ENCODE results near the gene SPOCK1. TPM values are rescaled to one million over a fixed set of nuclear protein-coding genes. Genes with fewer than 3 reads are reported as not detected.

The SPOCK1 gene
- total RNA-seq, 2 donors from 2014 or later: not detected

GRCh38 chr5:137335493-137335892 is 163.6 kb downstream of the SPOCK1 start:
- ATAC-seq (replicated peaks in 1 of 2) (no peak), DNase-seq (no peak)
- Mint-ChIP-seq H3K9me3 (no peaks in the 10 kb centered on the region), H3K4me3 (no peak overlapping the region), H3K4me1 (ENCODE audit: low read depth) (no peaks in the 10 kb centered on the region), H3K27me3 (ENCODE audit: low read depth) (no peaks in the 10 kb centered on the region), H3K27ac (no peak overlapping the region), H3K36me3 (ENCODE audit: insufficient read depth in 2 of 2) (no peaks in the 10 kb centered on the region)

- H3K27me3 Mint-ChIP-seq (ENCODE audit: low read depth): no peaks in the 10 kb centered on the region
- no peak overlapping the region for H3K4me3 Mint-ChIP-seq
- DNase-seq (no peak), ATAC-seq (replicated peaks in 1 of 2) (no peak)
- H3K36me3 Mint-ChIP-seq (ENCODE audit: insufficient read depth in 2 of 2): no peaks in the 10 kb centered on the region
- no peaks in the 10 kb centered on the region for H3K9me3 Mint-ChIP-seq
- H3K4me1 Mint-ChIP-seq (ENCODE audit: low read depth): no peaks in the 10 kb centered on the region
- no peak overlapping the region for H3K27ac Mint-ChIP-seq
These were observed 165.2 kb downstream of the SPOCK1 start for GRCh38 chr5:137333928-137334327.

- no peaks in the 10 kb centered on the region for H3K27me3 Mint-ChIP-seq (ENCODE audit: low read depth)
- no peaks in the 10 kb centered on the region for H3K4me1 Mint-ChIP-seq (ENCODE audit: low read depth)
- no peak for ATAC-seq (replicated peaks in 1 of 2)
- H3K9me3 Mint-ChIP-seq: no peaks in the 10 kb centered on the region
- no peak overlapping the region for H3K4me3 Mint-ChIP-seq
- DNase-seq: no peak
- no peaks in the 10 kb centered on the region for H3K36me3 Mint-ChIP-seq (ENCODE audit: insufficient read depth in 2 of 2)
- no peak overlapping the region for H3K27ac Mint-ChIP-seq
These were observed 165.7 kb downstream of the SPOCK1 start for GRCh38 chr5:137333475-137333874.

- no peaks in the 10 kb centered on the region for H3K27me3 Mint-ChIP-seq (ENCODE audit: low read depth)
- no peaks in the 10 kb centered on the region for H3K4me1 Mint-ChIP-seq (ENCODE audit: low read depth)
- DNase-seq (no peak), ATAC-seq (replicated peaks in 1 of 2) (no peak)
- H3K27ac Mint-ChIP-seq: no peak overlapping the region
- H3K4me3 Mint-ChIP-seq: no peak overlapping the region
- no peaks in the 10 kb centered on the region for H3K36me3 Mint-ChIP-seq (ENCODE audit: insufficient read depth in 2 of 2)
- no peaks in the 10 kb centered on the region for H3K9me3 Mint-ChIP-seq
These were observed 166.8 kb downstream of the SPOCK1 start for GRCh38 chr5:137332296-137332695.

- Mint-ChIP-seq H3K9me3 (no peaks in the 10 kb centered on the region), H3K27ac (no peak overlapping the region), H3K27me3 (ENCODE audit: low read depth) (no peaks in the 10 kb centered on the region), H3K36me3 (ENCODE audit: insufficient read depth in 2 of 2) (no peaks in the 10 kb centered on the region), H3K4me1 (ENCODE audit: low read depth) (no peaks in the 10 kb centered on the region), H3K4me3 (no peak overlapping the region)
- no peak for ATAC-seq (replicated peaks in 1 of 2)
- DNase-seq: no peak
These were observed 169.4 kb downstream of the SPOCK1 start for GRCh38 chr5:137329586-137330296.

DNA sequence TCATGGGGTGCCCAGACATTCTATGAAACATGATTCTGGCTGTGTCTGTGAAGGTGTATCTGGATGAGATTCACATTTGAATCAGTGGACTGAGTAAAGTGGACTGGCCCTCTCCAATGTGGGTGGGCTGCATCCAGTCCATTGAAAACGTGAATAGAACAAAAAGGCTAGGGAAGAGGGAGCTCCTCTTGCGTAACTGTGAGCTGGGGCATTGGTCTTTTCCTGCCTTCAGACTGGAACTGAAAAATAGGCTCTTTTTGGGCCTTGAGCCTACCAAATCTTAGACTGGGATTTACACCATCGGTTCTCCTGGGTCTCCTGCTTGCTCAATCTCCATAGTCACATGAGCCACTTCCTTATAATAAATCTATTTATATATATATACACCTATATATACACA is 170.1 kb downstream of the SPOCK1 start:
- Mint-ChIP-seq H3K27ac (no peak overlapping the region), H3K4me1 (ENCODE audit: low read depth) (no peaks in the 10 kb centered on the region), H3K9me3 (no peaks in the 10 kb centered on the region), H3K4me3 (no peak overlapping the region), H3K27me3 (ENCODE audit: low read depth) (no peaks in the 10 kb centered on the region), H3K36me3 (ENCODE audit: insufficient read depth in 2 of 2) (no peaks in the 10 kb centered on the region)
- DNase-seq (no peak), ATAC-seq (replicated peaks in 1 of 2) (no peak)

- no peak overlapping the region for H3K27ac Mint-ChIP-seq
- H3K4me1 Mint-ChIP-seq (ENCODE audit: low read depth): no peaks in the 10 kb centered on the region
- H3K27me3 Mint-ChIP-seq (ENCODE audit: low read depth): no peaks in the 10 kb centered on the region
- no peaks in the 10 kb centered on the region for H3K9me3 Mint-ChIP-seq
- no peak for ATAC-seq (replicated peaks in 1 of 2)
- H3K36me3 Mint-ChIP-seq (ENCODE audit: insufficient read depth in 2 of 2): no peaks in the 10 kb centered on the region
- DNase-seq: no peak
- H3K4me3 Mint-ChIP-seq: no peak overlapping the region
These were observed 170.7 kb downstream of the SPOCK1 start for GRCh38 chr5:137328463-137328862.

DNA sequence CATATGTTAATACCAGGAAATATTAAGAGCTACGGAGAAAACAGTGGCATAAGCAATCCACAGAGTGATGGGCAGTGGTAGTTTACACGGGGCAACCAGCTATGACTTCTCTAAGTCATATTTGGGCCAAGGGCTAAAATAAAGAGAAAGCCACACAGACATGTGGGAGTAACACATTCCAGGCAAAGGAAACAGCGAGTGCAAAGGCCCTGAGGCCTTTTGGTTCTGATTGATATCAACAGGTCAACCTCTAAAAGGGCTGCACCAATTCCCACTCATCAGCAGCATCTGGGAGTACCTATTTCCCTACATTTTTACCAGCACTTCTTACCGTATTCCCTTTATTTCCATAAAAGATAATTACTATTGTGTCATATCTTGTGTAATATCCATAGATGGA is 173.4 kb downstream of the SPOCK1 start:
- Mint-ChIP-seq H3K27ac (no peak overlapping the region), H3K4me1 (ENCODE audit: low read depth) (no peaks in the 10 kb centered on the region), H3K36me3 (ENCODE audit: insufficient read depth in 2 of 2) (no peaks in the 10 kb centered on the region), H3K4me3 (no peak overlapping the region), H3K27me3 (ENCODE audit: low read depth) (no peaks in the 10 kb centered on the region), H3K9me3 (no peaks in the 10 kb centered on the region)
- DNase-seq: no peak
- no peak for ATAC-seq (replicated peaks in 1 of 2)

DNA sequence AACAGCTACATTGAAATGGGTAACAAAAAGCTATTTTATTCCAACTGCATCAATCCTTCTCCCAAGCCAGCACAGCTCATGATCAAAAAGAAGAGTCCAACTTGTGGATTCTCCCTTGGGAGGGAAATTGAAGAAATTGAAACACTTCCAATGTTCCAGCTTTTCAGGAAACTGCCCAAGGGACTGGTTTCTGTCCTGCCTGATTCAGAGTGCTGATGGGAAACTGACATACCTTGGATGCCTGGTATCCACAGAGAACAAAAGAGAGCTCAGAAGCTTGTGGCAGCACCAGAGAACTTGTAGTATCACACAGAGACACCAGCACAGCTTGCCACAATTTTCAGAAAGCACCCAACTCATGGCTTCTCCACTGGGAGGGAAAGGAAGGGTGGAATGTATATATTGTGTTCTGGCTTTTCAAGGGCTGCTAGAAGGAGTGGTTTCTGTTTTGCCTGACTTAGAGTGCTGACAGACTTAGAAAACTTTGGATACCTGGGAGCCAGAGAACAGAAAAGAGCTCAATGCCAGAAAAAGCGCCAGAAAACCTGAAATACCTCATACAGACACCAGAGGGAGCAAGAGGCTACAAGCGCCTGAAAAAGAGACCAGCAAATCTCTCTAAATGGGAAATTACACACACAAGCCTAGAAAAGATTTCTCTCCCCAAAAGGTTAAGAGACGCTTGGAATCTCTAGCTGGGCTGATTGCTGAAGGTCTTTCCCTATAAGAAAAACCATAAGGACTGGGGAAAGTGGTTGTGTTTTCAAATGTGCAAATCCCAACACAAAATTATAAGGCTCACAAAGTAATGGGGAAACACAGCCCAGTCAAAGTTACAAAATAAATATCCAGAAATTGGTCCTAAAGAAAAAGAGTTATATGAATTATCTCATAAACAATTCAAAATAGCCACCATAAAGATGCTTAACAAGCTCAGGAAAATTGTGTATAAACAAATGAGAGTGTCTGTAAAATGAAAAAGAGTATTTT is 178.8 kb downstream of the SPOCK1 start:
- DNase-seq (peak; percentile 15 to 39), ATAC-seq (replicated peaks in 1 of 2) (no peak)
- no peaks in the 10 kb centered on the region for H3K9me3 Mint-ChIP-seq
- H3K27ac Mint-ChIP-seq: no peak overlapping the region
- H3K4me3 Mint-ChIP-seq: no peak overlapping the region
- H3K36me3 Mint-ChIP-seq (ENCODE audit: insufficient read depth in 2 of 2): no peaks in the 10 kb centered on the region
- peaks cover 11% of the 10 kb centered on the region for H3K27me3 Mint-ChIP-seq (ENCODE audit: low read depth)
- H3K4me1 Mint-ChIP-seq (ENCODE audit: low read depth): no peaks in the 10 kb centered on the region

DNA sequence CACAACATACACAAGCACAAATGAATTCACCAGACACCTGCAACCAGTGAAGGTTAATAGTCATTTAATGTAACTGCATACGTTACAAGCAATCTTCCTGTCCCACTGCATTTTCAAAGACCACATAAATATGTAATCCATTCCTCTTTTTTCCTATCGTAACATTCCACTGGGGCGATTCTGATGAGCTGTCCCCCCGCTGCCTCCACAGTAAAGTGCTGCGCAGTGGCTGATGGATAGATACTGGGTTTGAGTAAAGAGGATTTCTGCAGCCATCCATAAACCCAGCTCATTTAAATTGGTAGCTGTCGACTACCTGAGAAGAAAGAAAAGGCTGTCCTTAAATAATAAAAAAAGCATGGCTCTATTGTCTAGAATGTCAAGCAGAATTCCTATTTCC is 181.1 kb downstream of the SPOCK1 start:
- Mint-ChIP-seq H3K4me1 (ENCODE audit: low read depth) (no peaks in the 10 kb centered on the region), H3K4me3 (no peak overlapping the region), H3K27ac (no peak overlapping the region), H3K27me3 (ENCODE audit: low read depth) (peaks cover 18% of the 10 kb centered on the region), H3K36me3 (ENCODE audit: insufficient read depth in 2 of 2) (no peaks in the 10 kb centered on the region), H3K9me3 (no peaks in the 10 kb centered on the region)
- DNase-seq (no peak), ATAC-seq (replicated peaks in 1 of 2) (no peak)

GRCh38 chr5:137316346-137316736 is 182.8 kb downstream of the SPOCK1 start:
- no peaks in the 10 kb centered on the region for H3K4me1 Mint-ChIP-seq (ENCODE audit: low read depth)
- H3K27ac Mint-ChIP-seq: no peak overlapping the region
- H3K9me3 Mint-ChIP-seq: no peaks in the 10 kb centered on the region
- DNase-seq (no peak), ATAC-seq (replicated peaks in 1 of 2) (no peak)
- no peak overlapping the region for H3K4me3 Mint-ChIP-seq
- no peaks in the 10 kb centered on the region for H3K36me3 Mint-ChIP-seq (ENCODE audit: insufficient read depth in 2 of 2)
- peaks cover 18% of the 10 kb centered on the region for H3K27me3 Mint-ChIP-seq (ENCODE audit: low read depth)

GRCh38 chr5:137315534-137316345 is 183.4 kb downstream of the SPOCK1 start:
- DNase-seq (no peak), ATAC-seq (replicated peaks in 1 of 2) (no peak)
- H3K27ac Mint-ChIP-seq: no peak overlapping the region
- H3K4me3 Mint-ChIP-seq: no peak overlapping the region
- peaks cover 18% of the 10 kb centered on the region for H3K27me3 Mint-ChIP-seq (ENCODE audit: low read depth)
- H3K36me3 Mint-ChIP-seq (ENCODE audit: insufficient read depth in 2 of 2): no peaks in the 10 kb centered on the region
- no peaks in the 10 kb centered on the region for H3K9me3 Mint-ChIP-seq
- no peaks in the 10 kb centered on the region for H3K4me1 Mint-ChIP-seq (ENCODE audit: low read depth)

DNA sequence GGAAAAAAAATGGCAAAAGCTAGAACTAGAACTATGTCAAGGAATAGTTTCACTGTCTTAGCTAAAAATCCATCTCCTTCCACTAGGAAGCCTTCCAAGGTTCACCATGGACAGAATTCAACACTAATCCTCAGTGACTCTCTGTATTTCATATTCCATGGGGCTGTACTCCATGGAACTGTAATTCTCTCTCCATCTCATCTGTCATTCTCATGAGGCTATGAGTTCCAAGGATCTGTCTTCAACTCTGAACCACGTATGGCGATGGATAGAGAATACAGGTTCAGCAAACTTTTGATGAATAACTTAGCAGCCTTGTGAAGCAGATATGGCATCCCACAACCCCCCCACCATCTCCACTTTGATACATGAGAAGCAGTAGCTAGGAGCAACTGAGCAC is 184.0 kb downstream of the SPOCK1 start:
- Mint-ChIP-seq H3K4me3 (no peak overlapping the region), H3K27ac (no peak overlapping the region), H3K27me3 (ENCODE audit: low read depth) (peaks cover 18% of the 10 kb centered on the region), H3K4me1 (ENCODE audit: low read depth) (no peaks in the 10 kb centered on the region), H3K36me3 (ENCODE audit: insufficient read depth in 2 of 2) (no peaks in the 10 kb centered on the region), H3K9me3 (no peaks in the 10 kb centered on the region)
- no peak for ATAC-seq (replicated peaks in 1 of 2)
- DNase-seq: no peak

Data from activated T-cell treated with anti-CD3 and anti-CD28 coated beads, Interleukin-2, amount 50 U/mL, for 72 hours (primary cell).